ENCODE measurements around the gene LGR4.

LGR4 gene

DNA sequence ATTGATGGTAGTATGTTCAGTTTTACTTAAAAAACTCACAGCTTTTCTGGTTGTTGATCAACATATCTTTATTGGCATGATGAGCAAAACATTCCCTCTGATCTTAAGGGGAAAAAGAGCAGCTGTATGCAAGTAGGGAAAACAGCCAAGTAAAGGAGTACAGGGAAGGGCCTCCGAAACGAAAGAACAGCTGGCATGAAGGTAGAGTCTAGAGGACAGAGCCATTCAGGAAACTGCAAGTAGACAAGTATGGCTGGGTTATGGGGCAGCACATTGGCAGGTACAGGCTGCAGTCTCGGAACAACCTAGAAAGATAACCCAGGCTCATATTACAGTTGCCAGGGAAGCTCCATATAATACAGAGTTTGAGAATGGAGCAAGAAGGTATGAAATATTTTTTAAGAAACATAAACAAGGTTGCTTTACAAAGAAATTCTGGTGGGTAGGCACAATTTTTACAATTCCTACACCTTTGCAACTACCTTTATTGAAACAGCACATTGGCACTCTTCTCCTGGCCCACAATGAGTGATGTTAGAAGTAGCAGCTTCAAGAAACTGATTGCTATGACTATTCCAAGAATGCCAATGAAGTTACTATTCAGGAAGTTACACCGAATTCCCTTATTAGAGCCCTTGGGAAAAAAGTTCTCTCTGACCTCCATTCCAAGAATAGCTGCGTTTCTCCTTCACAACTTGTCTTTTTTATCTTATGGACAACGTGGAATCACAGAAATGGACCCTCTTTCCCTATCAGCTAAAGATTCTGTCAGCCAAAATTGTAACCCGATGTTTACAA lies 45.2 kb downstream of the LGR4 start:
- DNase-seq, result no peak

DNA sequence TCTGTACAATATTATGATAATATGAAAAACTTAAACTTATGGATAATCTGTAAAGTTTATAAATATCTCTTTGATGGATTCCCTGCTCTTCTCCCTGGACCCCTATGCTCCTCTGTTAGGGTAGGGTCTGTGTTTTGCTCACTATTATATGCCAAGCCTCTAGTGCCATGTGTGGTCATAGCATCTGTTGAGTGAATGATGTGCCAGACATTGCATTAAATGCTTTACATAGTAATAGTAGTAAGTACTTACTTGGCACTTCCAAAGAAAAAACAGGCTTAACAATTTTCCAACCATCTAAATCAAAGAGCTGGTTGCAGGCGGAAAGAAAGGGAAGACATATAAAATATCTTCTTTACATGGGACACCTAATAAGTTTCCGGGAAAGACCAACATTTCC lies 46.8 kb downstream of the LGR4 start:
- DNase-seq, result no peak

GRCh38 chr11:27423125-27423524 lies 49.5 kb downstream of the LGR4 start:
- peak; percentile 73 for DNase-seq

GRCh38 chr11:27421819-27422494 lies 50.6 kb downstream of the LGR4 start:
- DNase-seq, result no peak

DNA sequence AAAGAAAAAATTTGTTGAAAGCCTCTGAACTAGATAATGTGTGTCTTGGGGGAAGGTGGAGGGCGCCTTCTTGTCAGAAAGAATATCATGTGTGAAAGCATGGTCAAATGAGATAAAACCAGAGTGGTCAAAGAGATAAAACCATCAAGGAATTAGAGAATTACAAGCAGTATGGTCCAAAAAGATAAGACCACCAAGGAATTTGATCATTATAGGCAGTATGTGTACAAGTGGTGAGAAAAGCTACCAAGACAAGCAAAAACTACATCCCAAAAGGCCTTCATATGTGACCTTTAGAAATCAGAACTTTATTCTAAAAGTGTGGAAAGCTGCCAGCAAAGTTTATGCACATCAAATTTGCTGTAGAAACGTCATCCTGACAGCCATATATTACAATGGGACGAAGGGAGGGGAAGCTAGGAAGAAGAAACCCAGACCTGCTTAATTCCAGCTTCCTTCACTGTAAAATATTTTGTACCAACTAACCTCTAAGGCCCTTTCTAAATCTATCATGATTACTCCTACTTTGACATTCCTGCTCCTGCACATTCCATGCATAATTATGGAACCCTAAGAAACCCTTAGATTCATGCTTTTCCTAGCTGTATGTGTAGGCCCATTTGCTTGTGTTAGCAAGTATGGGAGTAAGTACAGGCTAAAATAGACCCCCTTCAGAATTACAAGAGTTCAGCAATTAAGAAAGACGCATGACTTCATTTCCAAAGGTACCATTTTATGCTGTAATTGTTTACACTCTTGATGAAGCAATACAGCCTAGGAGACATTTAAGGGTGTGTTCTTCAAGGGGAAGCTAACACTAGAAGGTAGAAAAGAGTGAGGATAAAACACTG lies 51.6 kb downstream of the LGR4 start:
- no peak for DNase-seq

- DNase-seq, result no peak
These were observed 52.4 kb downstream of the LGR4 start for GRCh38 chr11:27420217-27420616.

DNA sequence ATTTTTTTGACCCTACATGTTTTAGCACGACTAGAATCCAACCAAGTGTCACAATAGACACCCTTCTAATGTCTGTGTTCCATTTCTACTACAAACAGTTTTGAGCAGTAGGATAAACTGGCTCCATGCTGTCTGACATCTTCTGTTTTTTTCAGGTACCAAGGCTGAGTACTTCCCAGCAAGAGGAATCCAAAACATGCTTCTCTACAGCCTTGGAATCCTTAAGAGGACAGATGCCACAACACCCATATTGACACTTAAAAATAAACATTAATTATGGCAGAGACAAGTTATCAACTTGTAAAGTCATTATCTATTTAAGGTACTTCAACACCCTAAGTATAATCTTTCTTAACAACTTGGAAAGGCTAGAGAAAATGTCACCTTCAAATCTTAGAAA lies 54.2 kb downstream of the LGR4 start:
- no peak for DNase-seq

GRCh38 chr11:27416568-27417176 lies 55.9 kb downstream of the LGR4 start:
- no peak for DNase-seq

DNA sequence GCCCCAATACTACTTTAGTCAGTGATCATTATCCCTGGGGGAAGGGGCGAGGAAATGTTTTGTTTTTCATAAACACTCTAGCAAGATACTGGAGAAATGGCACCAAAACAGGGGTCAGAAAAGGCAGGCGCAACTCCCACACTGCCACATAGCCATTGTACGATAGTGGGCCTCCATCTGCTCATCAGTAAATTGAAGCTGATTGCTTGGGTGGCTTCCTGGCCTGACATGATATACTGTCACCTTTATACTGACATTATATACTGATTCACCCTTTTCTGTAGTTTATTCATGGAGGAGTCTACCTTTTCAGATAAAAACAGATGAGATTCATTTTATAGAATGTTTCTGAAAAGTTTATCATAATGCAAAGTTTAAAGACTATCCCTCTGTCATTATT lies 57.9 kb downstream of the LGR4 start:
- DNase-seq, result no peak

DNA sequence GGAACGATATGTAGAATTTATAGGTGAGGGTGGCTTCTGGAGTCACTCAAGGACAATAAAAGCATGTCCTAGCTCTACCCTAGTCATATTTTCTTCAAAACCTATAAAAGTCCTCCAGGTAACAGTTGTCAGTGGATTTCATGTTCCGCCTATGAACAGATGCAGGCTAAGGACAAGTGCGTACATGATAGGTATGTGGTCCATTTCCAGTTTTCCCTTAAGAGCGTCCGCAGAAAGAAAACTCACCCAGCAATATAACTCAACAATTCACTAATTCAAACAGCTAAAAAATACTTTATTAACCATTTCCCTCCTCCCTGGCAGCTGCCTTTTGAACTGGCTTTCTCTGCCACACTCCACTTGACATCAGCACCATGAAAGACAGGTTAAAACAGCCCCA lies 59.4 kb downstream of the LGR4 start:
- no peak for DNase-seq

DNA sequence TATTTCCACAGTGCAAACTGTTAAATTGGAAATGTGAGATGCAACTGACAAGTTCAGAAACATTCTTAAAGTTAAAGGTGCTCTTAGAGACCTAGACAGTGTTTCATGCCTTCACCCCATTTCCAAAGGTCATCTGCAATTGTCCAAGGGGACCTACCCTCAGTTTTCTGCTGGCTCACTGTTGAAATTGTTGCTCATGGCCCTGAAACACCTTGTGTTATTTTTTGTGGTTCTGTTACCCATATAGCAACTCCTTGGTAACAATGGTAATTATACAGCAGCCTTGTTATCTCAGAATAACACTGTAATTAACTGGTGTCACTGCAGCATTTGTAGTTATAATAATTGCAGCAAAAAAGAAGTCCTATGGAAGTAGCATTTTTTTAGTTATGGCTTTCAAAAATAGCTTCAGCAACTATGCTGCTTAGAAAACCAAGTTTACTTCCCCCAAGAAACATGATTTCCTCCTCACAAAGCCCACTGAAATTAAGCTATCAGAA lies 60.3 kb downstream of the LGR4 start:
- DNase-seq, result no peak

DNA sequence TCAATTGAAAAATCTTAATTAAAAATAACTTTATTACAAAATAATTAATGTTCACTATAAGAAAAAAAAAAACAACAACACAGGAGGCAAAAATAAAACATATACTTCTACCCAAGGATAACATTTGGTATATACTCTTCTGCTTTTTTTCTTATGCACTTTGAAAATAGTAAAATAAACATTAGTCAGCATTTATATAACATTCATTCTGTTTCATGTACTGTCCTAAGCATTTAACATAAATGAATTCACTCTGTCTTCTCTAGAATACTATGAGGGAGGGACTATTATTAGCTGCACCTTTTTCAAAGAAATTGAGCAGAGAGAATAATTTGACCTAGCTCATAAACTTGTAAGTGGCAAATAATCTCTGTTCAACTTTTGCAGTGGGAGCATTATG lies 61.3 kb downstream of the LGR4 start:
- DNase-seq, result no peak

GRCh38 chr11:27410272-27410671 lies 62.3 kb downstream of the LGR4 start:
- no peak for DNase-seq

DNA sequence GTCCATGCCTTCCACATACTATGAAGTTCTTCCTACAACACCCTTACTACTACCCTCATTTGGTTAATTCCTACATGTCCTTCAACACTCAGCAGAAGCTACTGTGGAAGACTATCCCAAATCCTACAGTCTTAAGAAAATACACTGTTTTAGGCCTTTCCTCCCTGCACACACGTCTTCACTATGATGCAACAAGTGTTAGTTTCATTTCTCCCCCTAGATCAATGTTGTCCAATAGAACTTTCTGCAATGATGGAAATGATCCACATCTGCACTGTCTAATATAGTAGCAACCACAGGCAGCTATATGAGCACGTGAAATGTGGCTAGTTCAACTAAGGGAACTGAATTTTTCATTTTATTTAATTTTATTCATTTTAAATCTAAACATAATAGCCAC lies 62.8 kb downstream of the LGR4 start:
- DNase-seq, result no peak

DNA sequence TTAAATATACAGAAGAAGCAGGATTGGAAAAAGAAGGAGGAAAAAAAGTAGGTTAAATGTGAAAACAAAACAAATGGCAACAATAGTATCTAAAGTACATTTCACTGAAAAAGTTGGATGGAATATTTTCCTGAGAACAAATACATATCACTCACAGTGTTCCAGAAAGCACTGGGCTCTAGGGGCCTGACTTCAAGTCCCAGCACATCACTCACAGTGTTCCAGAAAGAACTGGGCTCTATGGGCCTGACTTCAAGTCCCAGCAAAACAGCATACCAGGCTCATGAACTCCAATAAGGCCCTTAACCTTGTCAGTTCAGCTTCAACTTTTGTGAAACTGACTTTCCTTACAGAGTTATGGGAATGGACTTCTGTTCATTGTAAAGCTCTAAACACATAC lies 63.5 kb downstream of the LGR4 start:
- DNase-seq, result no peak

DNA sequence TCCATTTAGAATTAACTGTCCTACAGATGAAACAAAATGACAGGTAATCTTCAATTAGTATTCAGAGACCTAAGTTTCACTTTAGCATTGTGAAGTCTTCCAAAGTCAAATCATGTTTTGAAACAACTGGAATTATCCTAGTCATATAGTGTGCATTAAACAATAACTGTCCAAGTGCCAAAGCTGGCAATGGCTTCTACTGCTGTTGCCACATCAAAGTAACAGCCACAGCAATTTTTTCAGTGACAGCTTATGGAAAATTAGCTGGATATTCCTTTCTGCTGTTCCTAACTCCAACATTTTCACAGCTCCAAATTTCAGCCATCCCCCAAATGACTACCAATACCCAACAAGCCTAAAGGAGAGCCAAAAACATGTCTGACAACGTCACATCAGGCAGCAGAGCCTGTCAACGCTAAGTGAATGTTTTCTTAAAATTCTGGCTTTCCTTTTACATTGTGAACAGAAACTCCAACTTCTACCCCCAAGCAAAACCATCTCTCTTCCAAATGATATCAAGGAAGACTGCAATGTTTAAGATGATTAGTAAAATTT lies 64.3 kb downstream of the LGR4 start:
- DNase-seq, result no peak

DNA sequence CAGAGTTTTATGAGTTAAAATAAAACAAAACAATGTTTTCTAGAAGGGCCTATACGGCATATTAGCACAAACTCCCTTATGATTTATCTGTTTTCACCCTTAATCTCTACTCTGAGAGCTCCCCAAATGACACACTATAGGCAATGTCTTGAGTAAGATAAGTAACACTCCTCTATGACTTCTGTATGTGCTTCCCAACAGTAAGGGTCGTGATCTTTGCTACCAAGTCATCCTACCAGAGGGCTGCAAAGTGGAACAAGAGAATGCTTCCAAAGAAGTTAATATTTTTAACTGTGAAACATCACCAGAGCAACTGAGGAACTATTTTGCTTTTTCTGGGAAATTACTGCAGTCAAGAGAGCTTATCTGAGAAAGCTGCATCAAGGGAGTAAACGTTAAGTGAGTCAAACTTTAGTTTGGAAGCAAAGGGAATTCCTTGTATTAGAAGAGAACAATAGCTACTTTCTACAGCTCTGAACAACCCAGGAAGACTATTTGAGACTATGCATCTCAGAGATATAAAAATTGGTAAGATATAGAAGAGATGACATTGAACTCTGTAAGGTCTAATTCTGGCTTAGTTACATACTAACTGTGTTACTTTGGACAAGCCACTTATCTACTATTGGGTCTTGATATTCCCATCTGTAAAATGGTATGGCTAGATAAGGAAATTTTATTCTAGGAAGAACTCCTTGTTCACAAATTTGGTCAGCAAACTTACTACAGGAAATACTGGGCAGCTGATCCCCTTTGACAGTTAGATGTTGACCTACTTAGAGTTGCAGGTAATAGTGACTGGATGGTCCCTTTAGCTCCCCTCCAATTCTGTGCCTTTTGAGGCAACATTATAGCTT lies 65.9 kb downstream of the LGR4 start:
- no peak for DNase-seq

DNA sequence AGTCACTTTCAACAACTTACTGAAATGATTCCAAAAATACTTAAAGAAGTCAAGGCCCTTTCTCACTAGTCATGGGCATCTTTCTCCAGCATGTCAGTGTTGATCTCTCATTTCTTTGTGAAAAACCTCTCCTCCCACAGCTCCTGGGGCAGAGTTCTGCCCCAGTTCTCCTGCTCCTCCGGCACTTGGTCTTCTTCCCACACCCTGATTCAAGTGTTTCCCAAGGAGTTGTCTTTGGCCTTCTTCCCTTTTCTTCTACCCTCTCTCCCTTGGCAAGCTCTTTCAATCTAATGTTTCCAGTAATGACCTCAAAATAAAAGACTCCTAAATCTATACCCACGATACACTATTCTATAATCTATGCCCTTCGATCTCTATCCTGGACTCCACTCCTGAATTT lies 67.5 kb downstream of the LGR4 start:
- DNase-seq, result no peak

GRCh38 chr11:27404427-27404826 lies 68.2 kb downstream of the LGR4 start:
- DNase-seq, result no peak

DNA sequence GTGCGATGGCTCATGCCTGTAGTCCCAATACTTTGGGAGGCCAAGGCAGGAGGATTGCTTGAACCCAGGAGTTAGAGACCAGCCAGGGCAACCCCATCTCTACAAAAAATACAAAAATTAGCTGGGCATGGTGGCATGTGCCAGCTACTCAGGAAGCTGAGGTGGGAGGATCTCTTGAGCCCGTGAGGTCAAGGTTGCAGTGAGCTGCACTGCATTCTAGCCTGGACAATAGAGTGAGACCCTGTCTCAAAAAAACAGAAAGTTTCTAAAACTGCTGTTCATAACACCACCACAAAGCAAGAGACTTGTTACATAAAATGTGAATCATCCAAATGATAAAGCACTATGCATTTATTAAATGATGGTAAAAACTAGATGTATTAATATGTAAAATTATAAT lies 69.4 kb downstream of the LGR4 start:
- no peak for DNase-seq

GRCh38 chr11:27402450-27402849 lies 70.1 kb downstream of the LGR4 start:
- DNase-seq, result no peak

- DNase-seq, result no peak
These were observed 70.7 kb downstream of the LGR4 start for GRCh38 chr11:27401833-27402316.

All from NCI-H2107 (cell line).